ENCODE measurements around the gene BAZ2B.
A peak's percentile ranks its signal among the peaks of the same experiment; 100 is the strongest.
"Not testable (repeated sequence)": the region's sequence is repeated elsewhere in the genome, so short reads cannot be mapped to it uniquely, and the experiment has no call there.

BAZ2B gene

DNA sequence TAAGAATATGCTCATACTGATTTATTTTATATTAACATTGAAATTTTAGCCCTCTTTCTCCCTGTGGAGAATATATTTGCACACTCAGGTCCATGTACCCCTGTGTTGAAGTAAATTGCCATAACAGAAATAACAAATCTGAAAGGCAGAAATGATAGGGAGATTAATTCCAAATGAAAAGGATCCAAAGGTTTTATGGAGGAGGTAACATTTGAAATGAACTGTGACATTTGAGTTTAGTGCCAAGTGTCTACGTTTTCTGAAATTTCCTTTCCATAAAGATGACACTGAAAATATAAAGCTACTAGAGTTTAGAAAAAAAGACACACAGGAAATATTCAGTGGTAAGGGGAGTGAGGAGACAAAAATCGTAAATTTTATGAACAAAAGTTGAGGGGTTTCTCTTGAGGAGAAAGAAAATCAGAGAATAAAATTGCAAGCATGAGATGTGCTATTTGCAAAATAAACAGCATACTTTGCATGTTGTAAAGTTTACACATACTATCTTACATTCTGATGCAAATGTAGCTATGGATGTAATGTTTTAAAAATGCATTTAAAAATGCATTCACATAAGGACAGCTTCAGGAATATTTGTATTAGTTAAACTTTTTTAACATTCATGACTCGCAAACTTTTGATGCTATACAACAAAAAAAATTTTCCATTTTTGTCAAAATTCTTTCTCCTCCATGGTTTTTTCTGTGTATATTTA is 69.5 kb downstream of the BAZ2B start:
- TF ChIP-seq ZNF274 (IDR thresholded peaks at IDR 0.05; ENCODE audit: low read depth, low read length): no peak
- no peak overlapping the region for H3K4me3 ChIP-seq (ENCODE audit: low read length)

DNA sequence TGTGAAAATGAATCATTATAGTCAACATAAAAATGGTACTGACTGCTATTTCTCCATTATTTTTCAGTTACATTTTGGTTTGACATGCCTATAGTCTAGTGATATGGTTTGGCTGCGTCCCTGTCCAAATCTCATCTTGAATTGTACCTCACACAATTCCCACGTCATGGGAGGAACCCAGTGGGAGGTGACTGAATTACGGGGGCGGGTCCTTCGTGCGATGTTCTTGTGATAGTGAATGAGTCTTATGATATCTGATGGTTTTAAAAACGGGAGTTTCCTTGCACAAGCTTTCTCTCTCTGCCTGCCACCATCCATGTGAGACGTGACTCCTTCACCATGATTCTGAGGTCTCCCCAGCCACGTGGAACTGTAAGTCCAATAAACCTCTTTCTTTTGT is 70.3 kb downstream of the BAZ2B start:
- no peak overlapping the region for H3K4me3 ChIP-seq (ENCODE audit: low read length)
- no peak for TF ChIP-seq ZNF274 (IDR thresholded peaks at IDR 0.05; ENCODE audit: low read depth, low read length)

DNA sequence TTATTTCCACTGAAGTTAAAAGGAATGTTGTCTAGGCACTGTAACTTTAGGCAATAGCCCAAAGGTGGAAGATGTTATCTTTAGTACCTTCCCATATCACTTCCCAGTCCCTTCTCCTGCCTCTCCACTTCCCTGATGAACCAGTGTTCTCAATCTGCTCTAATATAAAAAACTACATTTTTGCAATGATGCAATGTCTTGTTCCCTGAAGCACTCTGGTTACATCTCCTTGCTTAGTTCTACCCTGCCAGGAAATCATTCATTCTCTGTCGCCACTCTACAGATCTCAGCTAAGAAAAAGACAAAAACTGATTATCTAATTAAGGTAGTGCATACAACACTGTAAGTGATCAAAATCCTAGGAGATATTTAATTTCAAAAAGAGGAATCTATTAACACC is 71.3 kb downstream of the BAZ2B start:
- TF ChIP-seq ZNF274 (IDR thresholded peaks at IDR 0.05; ENCODE audit: low read depth, low read length): no peak
- no peak overlapping the region for H3K4me3 ChIP-seq (ENCODE audit: low read length)

DNA sequence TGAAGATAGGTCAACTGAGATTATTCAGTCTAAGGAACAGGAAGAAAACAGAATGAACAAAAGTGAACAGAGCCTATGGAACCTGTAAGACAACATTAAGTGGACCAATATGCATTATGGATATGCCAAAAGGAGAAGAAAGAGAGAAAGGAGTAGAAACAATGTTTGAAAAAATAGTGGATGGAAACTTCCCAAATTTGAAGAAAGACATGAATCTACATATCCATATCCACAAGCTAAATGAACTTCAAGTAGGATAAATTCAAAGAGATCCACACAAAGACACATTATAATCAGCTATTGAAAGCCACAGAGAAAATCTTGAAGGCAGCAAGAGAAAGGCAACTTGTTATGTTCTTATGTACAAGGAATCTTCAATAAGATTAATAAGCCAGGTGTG is 74.2 kb downstream of the BAZ2B start:
- no peak for TF ChIP-seq ZNF274 (IDR thresholded peaks at IDR 0.05; ENCODE audit: low read depth, low read length)
- no peak overlapping the region for H3K4me3 ChIP-seq (ENCODE audit: low read length)

DNA sequence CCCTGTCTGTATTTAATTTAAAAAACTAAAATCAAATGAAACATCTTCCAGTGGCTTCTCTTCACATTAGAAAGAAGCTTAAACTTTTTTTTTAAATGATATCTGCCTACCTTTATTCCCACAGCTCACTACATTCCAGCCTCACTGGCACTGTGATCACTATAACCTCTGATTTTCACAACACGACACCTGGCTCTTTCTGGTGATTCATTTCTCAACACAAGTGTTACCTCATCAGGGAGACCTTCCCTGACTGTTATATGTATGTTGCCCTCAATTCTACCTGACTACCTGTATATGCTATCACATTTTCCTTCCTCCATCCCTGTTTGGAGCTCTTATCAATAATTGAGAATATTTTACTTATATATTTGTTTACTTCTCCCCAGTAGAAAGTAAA is 76.6 kb downstream of the BAZ2B start:
- TF ChIP-seq ZNF274 (IDR thresholded peaks at IDR 0.05; ENCODE audit: low read depth, low read length): no peak
- H3K4me3 ChIP-seq (ENCODE audit: low read length): no peak overlapping the region

DNA sequence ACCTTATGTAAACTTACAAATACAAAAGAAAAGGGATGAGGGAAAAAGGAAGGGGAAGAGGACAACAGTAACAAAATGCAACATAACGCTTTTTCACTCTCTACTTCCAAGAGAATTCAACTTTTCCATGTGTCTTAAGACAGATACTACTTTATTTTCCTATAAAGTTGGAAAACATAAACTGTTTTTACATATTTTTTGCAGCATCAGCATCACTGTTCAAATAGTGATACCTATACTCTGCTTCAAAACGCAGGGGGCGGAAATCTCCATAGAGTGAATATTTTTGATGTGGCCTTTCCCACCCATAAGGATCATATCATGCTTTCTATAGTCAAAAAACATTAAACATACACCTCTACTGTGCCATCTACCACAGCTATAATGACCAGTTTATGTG is 77.5 kb downstream of the BAZ2B start:
- H3K4me3 ChIP-seq (ENCODE audit: low read length): no peak overlapping the region
- no peak for TF ChIP-seq ZNF274 (IDR thresholded peaks at IDR 0.05; ENCODE audit: low read depth, low read length)

DNA sequence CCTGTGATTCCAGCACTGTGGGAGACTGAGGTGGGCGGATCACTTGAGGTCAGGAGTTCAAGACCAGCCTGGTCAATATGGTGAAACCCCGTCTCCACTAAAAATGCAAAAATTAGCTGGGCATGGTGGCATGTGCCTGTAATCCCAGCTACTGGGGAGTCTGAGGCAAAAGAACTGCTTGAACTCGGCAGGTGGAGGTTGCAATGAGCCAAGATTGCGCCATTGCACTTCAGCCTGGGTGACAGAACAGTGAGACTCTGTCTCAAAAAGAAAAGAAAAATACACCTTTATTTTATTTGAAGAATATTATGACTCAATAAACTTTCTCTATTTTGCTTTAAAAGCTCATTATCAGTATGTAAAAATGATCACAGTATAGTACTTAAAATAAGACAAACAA is 81.1 kb downstream of the BAZ2B start:
- H3K4me3 ChIP-seq (ENCODE audit: low read length): not testable (repeated sequence)

DNA sequence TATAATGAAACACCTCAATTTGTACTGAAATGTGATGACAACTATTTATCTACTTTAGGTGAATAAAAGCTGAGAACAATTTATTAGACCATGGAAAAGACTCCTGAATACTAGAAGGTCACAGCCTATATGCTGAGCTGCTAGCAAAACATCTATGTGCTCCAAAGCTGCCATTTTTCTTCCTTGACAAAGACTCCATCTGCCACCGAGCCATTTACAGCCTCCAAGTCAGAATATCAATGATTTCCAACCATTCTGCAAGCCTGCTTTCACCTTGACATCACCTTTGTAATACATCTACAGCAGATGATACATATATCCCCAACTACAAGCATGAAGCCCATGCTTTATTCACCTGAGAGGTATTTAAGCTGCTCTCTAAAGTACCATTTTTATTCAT is 84.9 kb downstream of the BAZ2B start:
- no peak overlapping the region for H3K4me3 ChIP-seq (ENCODE audit: low read length)
- TF ChIP-seq ZNF274 (IDR thresholded peaks at IDR 0.05; ENCODE audit: low read depth, low read length): no peak

DNA sequence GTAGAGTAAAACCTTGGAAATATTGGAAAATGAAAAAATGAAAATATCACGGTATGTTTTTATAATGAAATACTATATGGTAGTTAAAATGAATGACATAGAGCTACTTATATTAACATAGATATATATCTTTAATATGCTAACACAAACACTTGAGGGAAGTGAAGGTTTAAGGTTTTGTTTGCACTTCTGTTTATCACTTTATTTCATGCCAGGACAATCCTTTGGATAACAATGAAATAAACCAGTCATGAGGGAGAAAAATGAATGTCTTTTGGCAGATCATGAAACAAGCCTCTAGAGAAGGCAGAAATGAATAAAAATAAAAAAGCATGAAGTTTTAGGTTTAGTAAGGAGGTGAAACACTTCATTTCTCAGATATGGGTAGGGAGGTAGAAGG is 89.9 kb downstream of the BAZ2B start:
- H3K4me3 ChIP-seq (ENCODE audit: low read length): no peak overlapping the region
- no peak for TF ChIP-seq ZNF274 (IDR thresholded peaks at IDR 0.05; ENCODE audit: low read depth, low read length)

DNA sequence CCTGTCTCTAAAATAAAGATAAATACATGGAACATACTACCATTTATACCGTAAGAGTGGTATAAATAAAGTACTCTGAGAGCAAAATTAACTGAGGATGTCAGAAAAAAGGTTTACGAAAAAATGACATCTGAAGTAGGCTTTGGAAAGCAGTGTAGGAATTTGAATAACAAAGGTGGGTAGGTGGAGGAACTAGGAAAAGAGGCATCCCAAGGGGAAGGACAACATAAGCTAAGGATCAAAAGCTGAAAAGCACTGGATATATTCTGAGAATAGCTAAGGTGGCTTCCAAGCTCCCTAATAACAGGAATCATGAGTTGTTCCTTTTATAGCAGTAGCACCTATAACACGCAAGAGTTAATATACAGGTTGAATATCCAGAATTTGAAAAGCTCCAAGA is 91.3 kb downstream of the BAZ2B start:
- no peak overlapping the region for H3K4me3 ChIP-seq (ENCODE audit: low read length)
- TF ChIP-seq ZNF274 (IDR thresholded peaks at IDR 0.05; ENCODE audit: low read depth, low read length): no peak

DNA sequence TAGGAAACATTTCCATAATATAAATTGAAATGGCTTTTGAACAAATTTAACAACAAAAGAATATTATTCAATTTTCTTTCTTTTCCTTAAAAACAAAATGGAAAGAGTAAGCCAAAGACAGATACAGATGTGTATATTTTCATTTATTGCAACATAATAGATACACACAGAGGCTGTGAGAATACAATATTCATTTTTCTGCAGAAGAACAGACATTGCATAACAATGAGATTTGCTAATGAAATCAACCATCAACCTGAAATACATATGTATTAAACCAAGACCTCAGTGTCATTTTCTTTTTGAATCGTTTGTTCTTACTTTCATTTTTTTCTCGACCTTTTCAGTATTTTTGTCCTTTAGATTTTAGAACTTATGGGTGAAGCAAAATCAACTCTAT is 95.1 kb downstream of the BAZ2B start:
- H3K4me3 ChIP-seq (ENCODE audit: low read length): no peak overlapping the region

DNA sequence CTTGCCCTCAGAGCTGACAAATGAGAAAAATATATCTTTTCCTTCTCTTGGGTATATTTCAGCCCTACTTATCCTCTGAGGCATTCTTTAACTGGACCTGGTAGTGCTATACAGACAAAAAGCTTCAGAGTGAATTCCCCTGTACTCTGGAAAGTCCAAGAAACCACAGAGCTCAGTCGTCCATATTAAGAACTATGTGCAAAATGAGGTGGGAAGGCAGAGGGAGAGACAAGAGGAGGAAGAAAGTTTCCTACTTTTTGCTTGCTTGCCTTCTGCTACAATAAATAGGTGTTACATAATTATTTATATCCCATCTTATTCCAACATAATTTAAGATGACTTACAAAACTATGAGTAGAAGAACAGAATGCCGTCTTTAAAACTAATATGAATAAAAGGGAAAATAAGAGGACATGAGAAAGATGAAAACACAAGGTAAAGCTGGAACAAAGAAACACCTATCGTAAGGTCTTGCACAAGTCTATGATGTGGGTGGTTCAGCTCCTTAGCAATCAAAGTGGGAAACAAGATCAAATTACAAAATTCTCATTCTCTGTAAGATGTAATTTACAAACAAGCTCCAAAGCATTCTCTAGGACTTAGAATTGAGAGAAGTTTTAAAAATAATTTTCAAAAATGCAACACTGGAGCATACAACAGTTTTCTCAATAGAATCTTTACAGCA is 97.9 kb downstream of the BAZ2B start:
- no peak overlapping the region for H3K4me3 ChIP-seq (ENCODE audit: low read length)
- TF ChIP-seq ZNF274 (IDR thresholded peaks at IDR 0.05; ENCODE audit: low read depth, low read length): no peak

More for the DNA sequence above, 95.1 kb downstream of the BAZ2B start:
- TF ChIP-seq ZNF274 (IDR thresholded peaks at IDR 0.05; ENCODE audit: low read depth, low read length): no peak

DNA sequence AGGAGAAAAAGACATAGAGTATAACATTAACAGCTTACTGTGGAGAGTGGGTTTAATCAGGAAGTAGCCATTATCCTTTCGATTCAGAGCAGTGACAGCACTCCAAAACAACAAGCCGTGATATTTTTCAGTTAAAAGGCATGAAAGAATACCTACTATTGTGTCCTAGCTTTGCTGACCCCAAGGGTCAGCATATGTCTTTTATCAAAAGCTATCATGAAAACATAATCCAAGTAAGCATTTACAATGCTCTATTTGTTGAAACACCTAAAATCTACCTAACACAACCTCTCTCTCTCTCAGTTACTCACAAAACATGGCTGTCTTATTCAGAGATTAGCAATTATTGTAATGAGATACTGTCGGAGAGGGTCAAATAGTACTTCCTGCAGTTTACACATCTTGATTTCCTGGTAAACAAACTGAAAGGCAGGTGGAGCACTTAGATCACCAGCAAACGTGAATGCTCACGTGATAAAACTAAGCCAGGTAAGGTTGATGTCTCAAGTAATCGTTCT is 100.0 kb downstream of the BAZ2B start:
- TF ChIP-seq ZNF274 (IDR thresholded peaks at IDR 0.05; ENCODE audit: low read depth, low read length): no peak
- H3K4me3 ChIP-seq (ENCODE audit: low read length): peak overlapping the region; percentile 26; the same call in 1 of the 2 replicates

DNA sequence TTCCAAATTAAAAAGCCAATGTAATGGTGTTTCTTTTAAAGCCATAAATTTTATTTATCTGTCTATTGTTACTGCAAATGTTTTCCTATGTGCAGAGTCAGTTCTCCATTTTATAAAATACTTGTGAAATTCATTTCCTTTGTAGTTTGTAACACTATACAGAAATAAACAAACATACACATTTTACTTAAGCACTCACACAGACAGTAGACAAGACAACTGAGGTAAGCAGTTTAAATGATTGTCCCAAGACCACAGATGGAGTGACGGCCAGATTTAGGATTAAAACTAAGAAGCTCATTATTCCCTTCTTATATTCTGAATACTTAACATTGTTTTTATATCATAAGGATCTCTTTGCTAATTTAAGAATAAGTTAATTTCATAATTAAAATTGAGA is 100.9 kb downstream of the BAZ2B start:
- TF ChIP-seq ZNF274 (IDR thresholded peaks at IDR 0.05; ENCODE audit: low read depth, low read length): no peak
- peak overlapping the region; percentile 26; the same call in 1 of the 2 replicates for H3K4me3 ChIP-seq (ENCODE audit: low read length)

DNA sequence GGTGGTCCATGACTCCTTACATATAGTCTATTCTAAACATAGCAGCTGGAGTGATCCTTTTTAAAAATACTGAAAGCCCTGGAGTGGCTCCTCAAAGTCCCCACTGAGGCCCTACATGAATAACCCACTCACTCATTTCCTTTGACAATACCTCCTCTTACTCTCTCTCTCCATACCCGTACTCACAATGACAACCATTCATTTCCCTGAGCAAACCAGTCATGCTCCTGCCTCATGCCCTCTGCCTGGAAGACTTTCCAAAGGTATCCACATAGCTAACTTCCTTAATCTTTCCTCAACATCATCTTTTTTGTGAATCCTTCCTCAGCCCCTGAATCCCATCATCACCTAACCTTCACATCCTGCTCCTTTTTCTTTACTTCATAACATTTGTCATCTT is 102.6 kb downstream of the BAZ2B start:
- no peak overlapping the region for H3K4me3 ChIP-seq (ENCODE audit: low read length)
- no peak for TF ChIP-seq ZNF274 (IDR thresholded peaks at IDR 0.05; ENCODE audit: low read depth, low read length)

Measured in GM08714 (cell line).